Esophagus squamous epithelium (tissue), 5 donors: ENCODE results near the gene MEIS2. TPM values are rescaled to one million over a fixed set of nuclear protein-coding genes. Genes with fewer than 3 reads are reported as not detected.
A peak's percentile ranks its signal among the peaks of the same experiment; 100 is the strongest.

Experiments used
- DNase-seq: peaks from one replicate; lab custom pipeline; 2025; lab: John Stamatoyannopoulos, UW
- H3K27ac ChIP-seq, 4 donors: fragments of 200-600 bp; sonication (generic); one replicate each; pipeline ENCODE4 v1.5.1; 2016 to 2019; ENCODE audit warnings: mild to moderate bottlenecking in 1 of 4
- H3K27me3 ChIP-seq, 4 donors: fragments of 200-600 bp; sonication (generic); 1 replicate in 3 of 4; 2 replicates in 1 of 4; pipeline versions ENCODE4 v1.5.1 to v1.6.0; 2017 to 2021; ENCODE audit warnings: antibody characterized with exemption in 1 of 4
- H3K36me3 ChIP-seq, 3 donors: fragments of 200-600 bp; sonication (generic); one replicate each; pipeline ENCODE4 v1.5.1; 2016 to 2019
- H3K4me1 ChIP-seq, 3 donors: fragments of 200-600 bp; sonication (generic); one replicate each; pipeline ENCODE4 v1.5.1; 2017 to 2019
- H3K4me3 ChIP-seq, 4 donors: fragments of 200-600 bp; sonication (generic); 1 replicate in 3 of 4; 2 replicates in 1 of 4; pipeline ENCODE4 v1.5.1; 2016 to 2019; ENCODE audit warnings: mild to moderate bottlenecking in 2 of 4, moderate library complexity in 1 of 4
- H3K9me3 ChIP-seq, 3 donors: fragments of 200-600 bp; sonication (generic); one replicate each; pipeline ENCODE4 v1.5.1; 2016 to 2019
- POLR2A ChIP-seq, 4 donors: fragments of 450-650 bp; IDR thresholded peaks; one replicate each; pipeline ENCODE4 v1.6.1; 2017; ENCODE audit warnings: antibody characterized with exemption in 4 of 4, mild to moderate bottlenecking in 4 of 4, moderate library complexity in 3 of 4
- WGBS, 2 donors: methylation state at CpG; one replicate each; pipeline ENCODE4 v1.1.5; 2018; 5-methylcytosine and 5-hydroxymethylcytosine counted together
- intact Hi-C: fragments of 100-400 bp; cut with DNase I; formaldehyde crosslinking; loops from one replicate; pipeline ENCODE4 v1.15.0; 2022
- total RNA-seq, 4 donors: library from RNA; depleted of rRNA; stranded (reverse); fragments of >200 nt; gene quantifications; one replicate each; pipeline ENCODE4 v1.1.0, GENCODE V29; 2016
- TF ChIP-seq, protein P1 (sequence below), 6 experiments: fragments of 450-650 bp in 4 of 6; fragments of 200-600 bp in 2 of 6; sonication (generic) in 2 of 6; IDR thresholded peaks; one replicate each; pipeline ENCODE4 v1.5.1; 2016 to 2019; ENCODE audit warnings: antibody characterized with exemption in 6 of 6, mild to moderate bottlenecking in 4 of 6, moderate library complexity in 4 of 6
- donor health status: DM: yes; HTN: yes; CAD: no.

The MEIS2 gene
- total RNA-seq, 4 donors from 2014 or later, result 6.6 to 26.3 (median 9.9) TPM

DNA sequence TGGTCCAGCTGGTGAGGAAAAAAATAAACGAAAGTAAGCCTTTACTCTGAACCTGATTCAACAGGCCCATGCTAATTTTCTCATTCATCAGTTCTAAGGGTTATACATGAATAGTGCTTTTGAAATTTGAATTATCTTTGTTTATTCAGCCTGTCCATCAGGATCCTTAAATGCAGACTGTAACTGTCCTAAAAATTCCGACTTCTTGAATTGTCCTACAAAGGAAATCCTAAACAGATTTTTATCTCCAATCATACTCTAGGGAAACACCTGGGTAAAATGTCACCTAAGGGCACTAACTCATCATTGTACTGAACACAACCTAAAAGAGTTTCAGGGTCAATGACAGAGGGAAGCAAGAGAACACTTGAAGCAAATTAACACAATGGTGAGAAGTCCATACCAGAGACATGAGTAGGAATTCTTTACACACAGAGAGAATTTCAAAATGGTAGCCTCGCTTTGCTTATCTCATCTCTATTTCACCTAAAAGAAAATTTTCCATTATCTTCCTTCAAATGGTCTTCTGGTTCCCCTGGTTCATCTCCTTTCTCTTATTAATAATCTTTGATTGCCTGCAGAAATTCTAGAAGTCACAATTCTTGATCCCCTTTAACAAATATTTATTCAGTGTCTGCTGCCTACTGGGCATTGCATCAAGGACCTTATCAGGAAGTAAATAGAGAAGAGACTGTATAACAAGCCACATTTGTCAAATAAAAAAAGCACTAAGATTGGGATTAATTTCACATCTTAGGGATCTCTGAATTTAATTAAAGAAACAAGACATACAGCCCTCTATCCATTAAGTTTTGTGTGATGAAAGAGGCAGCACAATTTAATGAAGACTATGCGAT is 182.7 kb downstream of the MEIS2 start:
- TF ChIP-seq, protein P1, sequence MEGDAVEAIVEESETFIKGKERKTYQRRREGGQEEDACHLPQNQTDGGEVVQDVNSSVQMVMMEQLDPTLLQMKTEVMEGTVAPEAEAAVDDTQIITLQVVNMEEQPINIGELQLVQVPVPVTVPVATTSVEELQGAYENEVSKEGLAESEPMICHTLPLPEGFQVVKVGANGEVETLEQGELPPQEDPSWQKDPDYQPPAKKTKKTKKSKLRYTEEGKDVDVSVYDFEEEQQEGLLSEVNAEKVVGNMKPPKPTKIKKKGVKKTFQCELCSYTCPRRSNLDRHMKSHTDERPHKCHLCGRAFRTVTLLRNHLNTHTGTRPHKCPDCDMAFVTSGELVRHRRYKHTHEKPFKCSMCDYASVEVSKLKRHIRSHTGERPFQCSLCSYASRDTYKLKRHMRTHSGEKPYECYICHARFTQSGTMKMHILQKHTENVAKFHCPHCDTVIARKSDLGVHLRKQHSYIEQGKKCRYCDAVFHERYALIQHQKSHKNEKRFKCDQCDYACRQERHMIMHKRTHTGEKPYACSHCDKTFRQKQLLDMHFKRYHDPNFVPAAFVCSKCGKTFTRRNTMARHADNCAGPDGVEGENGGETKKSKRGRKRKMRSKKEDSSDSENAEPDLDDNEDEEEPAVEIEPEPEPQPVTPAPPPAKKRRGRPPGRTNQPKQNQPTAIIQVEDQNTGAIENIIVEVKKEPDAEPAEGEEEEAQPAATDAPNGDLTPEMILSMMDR (IDR thresholded peaks at IDR 0.05), result no peak
- TF ChIP-seq POLR2A (IDR thresholded peaks at IDR 0.05), result no peak
- 56 to 65% methylated on average over 4 of the region's 4 CpGs for WGBS, 2 donors
- Histone ChIP-seq H3K27ac (no peak overlapping the region), H3K36me3 (no peaks in the 10 kb centered on the region), H3K9me3 (no peaks in the 10 kb centered on the region), H3K27me3 (no peaks in the 10 kb centered on the region), H3K4me1 (peaks cover 0 to 16% (median 0%) of the 10 kb centered on the region in 3 donors), H3K4me3 (no peak overlapping the region)
- intact Hi-C loops, result no loop called here
- no peak for DNase-seq

- H3K4me3 ChIP-seq, result no peak overlapping the region
- intact Hi-C loops, result no loop called here
- H3K9me3 ChIP-seq, result no peaks in the 10 kb centered on the region
- no peak for DNase-seq
- peaks cover 0 to 29% (median 0%) of the 10 kb centered on the region in 3 donors for H3K4me1 ChIP-seq
- no peaks in the 10 kb centered on the region for H3K36me3 ChIP-seq
- peak overlapping the region in 3 of 4 donors; percentile 44 to 61 (median 53) for H3K27ac ChIP-seq
- no peak for TF ChIP-seq POLR2A (IDR thresholded peaks at IDR 0.05)
- TF ChIP-seq, protein P1 (IDR thresholded peaks at IDR 0.05), result no peak
- H3K27me3 ChIP-seq, result no peaks in the 10 kb centered on the region
- WGBS, 2 donors, result 63 to 66% methylated on average over 3 of the region's 3 CpGs
These were observed 185.2 kb downstream of the MEIS2 start for GRCh38 chr15:36914960-36915808.

- intact Hi-C loops, result no loop called here
- H3K4me3 ChIP-seq, result no peak overlapping the region
- H3K27ac ChIP-seq, result no peak overlapping the region
- peaks cover 0 to 29% (median 0%) of the 10 kb centered on the region in 3 donors for H3K4me1 ChIP-seq
- DNase-seq, result no peak
- H3K36me3 ChIP-seq, result no peaks in the 10 kb centered on the region
- TF ChIP-seq, protein P1 (IDR thresholded peaks at IDR 0.05), result no peak
- WGBS, 2 donors, result 57 to 61% methylated on average over 4 of the region's 4 CpGs
- H3K27me3 ChIP-seq, result no peaks in the 10 kb centered on the region
- no peaks in the 10 kb centered on the region for H3K9me3 ChIP-seq
These were observed 185.9 kb downstream of the MEIS2 start for GRCh38 chr15:36914466-36914865.

DNA sequence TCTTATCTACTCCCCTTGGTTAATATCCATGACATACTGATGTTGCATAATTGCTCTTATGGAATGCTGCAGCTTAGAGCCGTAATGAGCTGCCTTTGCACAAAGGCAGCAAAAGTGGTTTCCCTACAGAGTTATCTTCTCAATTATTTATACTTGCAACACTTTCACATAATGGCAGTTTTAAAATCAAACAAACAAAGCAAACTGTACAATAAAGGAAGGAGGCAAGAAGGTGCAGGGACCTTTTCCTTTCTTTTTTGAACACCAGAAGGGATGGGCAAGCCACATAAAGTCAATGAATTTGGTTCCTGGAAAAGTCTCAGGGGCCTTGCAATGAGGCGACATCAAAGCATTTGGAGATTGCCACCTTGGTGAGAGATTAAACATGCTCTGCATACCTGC is 188.0 kb downstream of the MEIS2 start:
- Histone ChIP-seq H3K36me3 (no peaks in the 10 kb centered on the region), H3K4me3 (no peak overlapping the region), H3K4me1 (peaks cover 0 to 26% (median 0%) of the 10 kb centered on the region in 3 donors), H3K9me3 (no peaks in the 10 kb centered on the region), H3K27ac (no peak overlapping the region), H3K27me3 (no peaks in the 10 kb centered on the region)
- TF ChIP-seq POLR2A (IDR thresholded peaks at IDR 0.05), result no peak
- TF ChIP-seq, protein P1 (IDR thresholded peaks at IDR 0.05), result no peak
- WGBS, 2 donors, result 61 to 72% methylated on average over 2 of the region's 2 CpGs
- DNase-seq, result no peak
- intact Hi-C loops, result no loop called here
